SIG-M5 (cell line): ENCODE data around the gene GALNT13.

ENCODE experiments used
- DNase-seq: peaks from one replicate; lab custom pipeline; 2025; lab: John Stamatoyannopoulos, UW

Gene GALNT13

GRCh38 chr2:154484338-154485099 is 612.8 kb downstream of the GALNT13 start:
- DNase-seq = no peak

- DNase-seq = no peak
Observed at GRCh38 chr2:154488801-154489200, 617.1 kb downstream of the GALNT13 start.

GRCh38 chr2:154489266-154489858 is 617.6 kb downstream of the GALNT13 start:
- no peak for DNase-seq

GRCh38 chr2:154490530-154490929 is 618.8 kb downstream of the GALNT13 start:
- DNase-seq = no peak

- DNase-seq = no peak
Observed at GRCh38 chr2:154495455-154495868, 623.7 kb downstream of the GALNT13 start.

GRCh38 chr2:154497019-154497418 is 625.3 kb downstream of the GALNT13 start:
- no peak for DNase-seq
